ENCODE measurements around the gene EML1.

- TF ChIP-seq CTCF (IDR thresholded peaks at IDR 0.05) (no peak), ATF3 (CRISPR knock-in tag; conservative IDR thresholded peaks at IDR 0.05) (no peak), NFE2L1 (CRISPR knock-in tag; IDR thresholded peaks at IDR 0.05) (no peak), CREM (CRISPR knock-in tag; IDR thresholded peaks at IDR 0.05) (no peak), ZBTB21 (CRISPR knock-in tag; IDR thresholded peaks at IDR 0.05; ENCODE audit: borderline replicate concordance) (no peak), TEAD1 (CRISPR knock-in tag; IDR thresholded peaks at IDR 0.05) (no peak), PREB (CRISPR knock-in tag; IDR thresholded peaks at IDR 0.05; ENCODE audit: borderline replicate concordance) (no peak), STAT6 (CRISPR knock-in tag; conservative IDR thresholded peaks at IDR 0.05; ENCODE audit: low read depth) (no peak), USF1 (CRISPR knock-in tag; IDR thresholded peaks at IDR 0.05) (no peak)
These were observed 138.1 kb downstream of the EML1 start for GRCh38 chr14:99931308-99931707.

Measured in WTC11 (cell line).